ENCODE results near the gene TUBB6.

TUBB6 gene

GRCh38 chr18:12307701-12308385 lies at the start of gene TUBB6:
Gene TUBB6, plus strand, starts transcription at chr18:12308241. Its CDS starts 52 bp downstream, at chr18:12308293.
- TF ChIP-seq, protein P1, sequence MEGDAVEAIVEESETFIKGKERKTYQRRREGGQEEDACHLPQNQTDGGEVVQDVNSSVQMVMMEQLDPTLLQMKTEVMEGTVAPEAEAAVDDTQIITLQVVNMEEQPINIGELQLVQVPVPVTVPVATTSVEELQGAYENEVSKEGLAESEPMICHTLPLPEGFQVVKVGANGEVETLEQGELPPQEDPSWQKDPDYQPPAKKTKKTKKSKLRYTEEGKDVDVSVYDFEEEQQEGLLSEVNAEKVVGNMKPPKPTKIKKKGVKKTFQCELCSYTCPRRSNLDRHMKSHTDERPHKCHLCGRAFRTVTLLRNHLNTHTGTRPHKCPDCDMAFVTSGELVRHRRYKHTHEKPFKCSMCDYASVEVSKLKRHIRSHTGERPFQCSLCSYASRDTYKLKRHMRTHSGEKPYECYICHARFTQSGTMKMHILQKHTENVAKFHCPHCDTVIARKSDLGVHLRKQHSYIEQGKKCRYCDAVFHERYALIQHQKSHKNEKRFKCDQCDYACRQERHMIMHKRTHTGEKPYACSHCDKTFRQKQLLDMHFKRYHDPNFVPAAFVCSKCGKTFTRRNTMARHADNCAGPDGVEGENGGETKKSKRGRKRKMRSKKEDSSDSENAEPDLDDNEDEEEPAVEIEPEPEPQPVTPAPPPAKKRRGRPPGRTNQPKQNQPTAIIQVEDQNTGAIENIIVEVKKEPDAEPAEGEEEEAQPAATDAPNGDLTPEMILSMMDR (conservative IDR thresholded peaks at IDR 0.05): no peak
- H3K27ac ChIP-seq: peak within 1 kb of the TSS; percentile 54; the same call in 1 of the 2 replicates

GRCh38 chr18:12258719-12259705 lies 49.0 kb upstream of the TUBB6 start:
- no peak overlapping the region for H3K27ac ChIP-seq
- TF ChIP-seq, protein P1 (conservative IDR thresholded peaks at IDR 0.05): no peak

DNA sequence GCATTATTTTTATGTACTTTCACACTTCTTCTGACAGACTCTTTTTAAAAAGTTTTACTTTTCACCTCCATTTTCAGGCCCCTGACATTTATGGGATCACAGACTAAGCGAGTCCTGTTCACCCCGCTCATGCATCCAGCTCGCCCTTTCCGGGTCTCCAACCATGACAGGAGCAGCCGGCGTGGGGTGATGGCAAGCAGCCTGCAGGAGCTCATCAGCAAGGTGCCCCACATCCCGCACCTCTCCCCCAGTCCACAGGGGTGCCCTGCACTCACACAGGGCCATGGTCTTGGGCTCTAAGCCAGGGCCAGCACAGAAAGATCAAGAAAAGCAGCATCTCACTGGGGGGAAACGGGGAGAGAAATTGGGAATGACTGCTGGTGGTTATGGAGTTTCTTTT lies 45.3 kb upstream of the TUBB6 start:
- TF ChIP-seq, protein P1 (conservative IDR thresholded peaks at IDR 0.05): no peak
- H3K27ac ChIP-seq: no peak overlapping the region

- TF ChIP-seq, protein P1 (conservative IDR thresholded peaks at IDR 0.05): no peak
- peak overlapping the region; percentile 20; the same call in 1 of the 2 replicates for H3K27ac ChIP-seq
Observed at GRCh38 chr18:12264864-12265263, 43.2 kb upstream of the TUBB6 start.

DNA sequence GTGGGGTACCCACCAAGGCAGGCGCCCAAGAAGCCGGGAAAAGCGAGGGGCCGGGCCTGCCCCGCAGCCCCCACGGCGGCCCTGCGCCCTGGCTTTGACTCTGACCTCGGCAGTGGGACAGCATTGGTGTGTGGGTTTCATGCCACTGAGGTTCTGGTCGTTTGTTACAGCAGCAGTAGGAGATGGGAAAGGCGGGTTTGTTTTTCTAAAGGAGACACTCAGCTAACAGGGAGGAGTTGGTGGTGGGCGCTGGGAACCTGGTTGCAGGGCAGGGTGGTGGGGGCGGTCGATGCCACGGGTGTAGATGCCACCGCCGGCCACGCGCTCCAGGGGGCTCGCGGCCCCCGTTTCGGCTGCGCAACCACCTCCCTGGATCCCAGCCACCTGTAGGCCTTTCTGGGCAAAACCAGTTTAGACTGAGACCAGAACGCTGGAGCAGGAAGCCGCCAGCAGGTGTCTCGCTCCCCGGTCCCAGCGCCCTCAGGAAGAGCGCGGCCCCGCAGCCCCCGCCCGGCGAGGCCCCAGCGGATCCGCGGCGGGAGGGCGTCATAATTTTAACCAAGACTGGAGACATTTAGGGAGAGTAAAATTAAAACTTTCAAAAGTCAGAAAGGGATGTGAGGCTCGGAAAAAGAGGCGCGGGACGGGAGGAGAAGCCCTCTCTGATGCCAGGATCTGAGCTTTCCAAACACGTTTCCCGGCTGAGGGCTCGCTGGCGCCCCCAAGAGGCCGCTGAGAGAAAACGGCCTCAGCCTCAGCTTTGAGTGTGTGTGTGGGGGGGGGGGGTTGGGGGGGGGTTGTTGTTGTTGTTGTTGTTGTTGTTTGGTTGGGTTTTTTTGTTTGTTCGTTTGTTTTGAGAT lies 36.4 kb upstream of the TUBB6 start:
- peak overlapping the region; percentile 50; the same call in 1 of the 2 replicates for H3K27ac ChIP-seq
- TF ChIP-seq, protein P1 (conservative IDR thresholded peaks at IDR 0.05): peak; percentile 88

GRCh38 chr18:12274793-12275192 lies 33.2 kb upstream of the TUBB6 start:
- TF ChIP-seq, protein P1 (conservative IDR thresholded peaks at IDR 0.05): no peak
- no peak overlapping the region for H3K27ac ChIP-seq
